Measurements from ENCODE around the gene TMEM135.

Gene TMEM135

GRCh38 chr11:87081358-87081757 is 43.6 kb downstream of the TMEM135 start:
- Histone ChIP-seq H3K4me3 (ENCODE audit: low read depth, low read length) (no peak overlapping the region), H3K27me3 (no peaks in the 10 kb centered on the region), H3K36me3 (no peaks in the 10 kb centered on the region), H3K4me1 (no peaks in the 10 kb centered on the region), H3K9me3 (no peaks in the 10 kb centered on the region)
- no peak for DNase-seq
- TF ChIP-seq CTCF (IDR thresholded peaks at IDR 0.05; ENCODE audit: low read depth, low read length): no peak

DNA sequence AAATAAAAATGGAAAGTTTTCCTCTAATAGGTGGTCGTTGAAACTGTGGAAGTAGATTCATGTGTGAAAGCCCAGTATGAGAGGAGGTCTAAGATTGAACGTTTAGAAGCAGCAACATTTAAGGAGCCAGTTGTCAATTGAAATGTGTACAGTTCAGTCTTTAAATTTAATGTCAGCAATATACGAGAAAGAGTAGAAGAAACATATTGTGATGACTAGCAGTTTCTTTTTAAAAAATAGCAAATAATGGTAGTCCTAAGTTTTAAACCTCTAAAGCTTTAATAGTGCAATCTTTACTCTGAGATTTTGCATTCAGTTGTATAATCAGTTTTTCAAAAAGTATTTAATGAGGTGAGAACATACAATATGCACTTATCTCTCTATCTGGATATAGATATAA is 44.9 kb downstream of the TMEM135 start:
- H3K36me3 ChIP-seq: no peaks in the 10 kb centered on the region
- H3K4me1 ChIP-seq: no peaks in the 10 kb centered on the region
- H3K27me3 ChIP-seq: no peaks in the 10 kb centered on the region
- H3K4me3 ChIP-seq (ENCODE audit: low read depth, low read length): no peak overlapping the region
- no peaks in the 10 kb centered on the region for H3K9me3 ChIP-seq
- no peak for DNase-seq
- no peak for TF ChIP-seq CTCF (IDR thresholded peaks at IDR 0.05; ENCODE audit: low read depth, low read length)

- DNase-seq: no peak
- Histone ChIP-seq H3K4me1 (no peaks in the 10 kb centered on the region), H3K27me3 (no peaks in the 10 kb centered on the region), H3K4me3 (ENCODE audit: low read depth, low read length) (no peak overlapping the region), H3K9me3 (no peaks in the 10 kb centered on the region), H3K36me3 (no peaks in the 10 kb centered on the region)
- no peak for TF ChIP-seq CTCF (IDR thresholded peaks at IDR 0.05; ENCODE audit: low read depth, low read length)
Observed at GRCh38 chr11:87083029-87083428, 45.3 kb downstream of the TMEM135 start.

GRCh38 chr11:87092159-87092558 is 54.4 kb downstream of the TMEM135 start:
- TF ChIP-seq CTCF (IDR thresholded peaks at IDR 0.05; ENCODE audit: low read depth, low read length): no peak
- no peaks in the 10 kb centered on the region for H3K27me3 ChIP-seq
- no peaks in the 10 kb centered on the region for H3K4me1 ChIP-seq
- no peaks in the 10 kb centered on the region for H3K9me3 ChIP-seq
- H3K36me3 ChIP-seq: no peaks in the 10 kb centered on the region
- DNase-seq: no peak
- H3K4me3 ChIP-seq (ENCODE audit: low read depth, low read length): no peak overlapping the region

GRCh38 chr11:87092567-87092966 is 54.8 kb downstream of the TMEM135 start:
- DNase-seq: no peak
- Histone ChIP-seq H3K9me3 (no peaks in the 10 kb centered on the region), H3K4me1 (no peaks in the 10 kb centered on the region), H3K36me3 (no peaks in the 10 kb centered on the region), H3K4me3 (ENCODE audit: low read depth, low read length) (no peak overlapping the region), H3K27me3 (no peaks in the 10 kb centered on the region)
- TF ChIP-seq CTCF (IDR thresholded peaks at IDR 0.05; ENCODE audit: low read depth, low read length): no peak

- H3K4me3 ChIP-seq (ENCODE audit: low read depth, low read length): no peak overlapping the region
- no peaks in the 10 kb centered on the region for H3K9me3 ChIP-seq
- H3K27me3 ChIP-seq: no peaks in the 10 kb centered on the region
- no peaks in the 10 kb centered on the region for H3K36me3 ChIP-seq
- peak; percentile 69 for DNase-seq
- TF ChIP-seq CTCF (IDR thresholded peaks at IDR 0.05; ENCODE audit: low read depth, low read length): peak; percentile 90
- H3K4me1 ChIP-seq: peaks cover 7% of the 10 kb centered on the region
Observed at GRCh38 chr11:87097582-87097981, 59.8 kb downstream of the TMEM135 start.

Data from BE2C (cell line).